Measurements from ENCODE around the gene DIAPH2. TPM values are rescaled to one million over a fixed set of nuclear protein-coding genes. Genes with fewer than 3 reads are reported as not detected.

The DIAPH2 gene
- 10 to 100 TPM; 11.6 to 12.7 TPM for total RNA-seq

DNA sequence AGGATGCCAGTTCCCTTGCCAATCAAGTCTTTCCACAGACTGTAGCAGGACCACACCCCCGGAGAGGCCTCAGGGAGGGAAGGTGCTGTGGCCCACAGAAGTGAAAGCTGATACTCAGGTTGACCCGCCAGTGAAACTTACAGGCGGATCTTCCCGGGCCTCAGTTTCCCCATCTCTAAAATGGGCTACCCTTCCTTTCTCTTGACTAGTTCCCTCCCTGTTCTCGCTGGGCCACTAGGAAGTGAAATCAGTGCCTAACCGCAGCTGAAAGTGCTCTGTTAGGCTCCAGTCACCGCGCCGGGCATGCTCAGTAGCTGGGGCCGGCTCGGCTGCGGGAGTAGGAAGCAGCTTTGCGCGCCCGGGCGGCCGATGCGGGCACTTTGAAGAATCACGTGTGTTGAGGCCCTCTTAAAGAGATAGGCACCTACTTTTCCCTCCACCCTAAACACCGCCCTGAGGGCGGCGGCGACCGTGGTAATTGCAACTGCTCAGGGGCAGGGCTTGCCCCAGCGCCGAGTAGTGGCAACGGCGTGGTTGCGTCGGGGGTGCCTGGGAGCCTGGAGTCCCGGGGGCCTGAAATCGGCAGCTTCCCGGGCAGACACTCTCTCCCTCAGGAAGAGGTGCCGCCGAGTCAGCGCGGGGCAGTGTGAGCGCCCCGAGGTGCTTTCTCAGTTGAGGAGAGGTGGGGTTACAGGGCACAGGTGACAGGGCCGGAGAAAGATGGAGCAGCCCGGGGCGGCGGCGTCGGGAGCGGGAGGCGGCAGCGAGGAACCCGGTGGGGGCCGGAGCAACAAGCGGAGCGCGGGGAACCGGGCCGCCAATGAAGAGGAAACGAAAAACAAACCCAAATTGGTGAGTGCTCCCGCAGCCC lies at the start of gene DIAPH2:
Gene DIAPH2, plus strand, starts transcription at position 504 of the 871 bp plus-strand sequence.
- DNase-seq (ENCODE audit: low spot score) = peak; percentile 83
- no peaks in the 10 kb centered on the region for H3K9me3 ChIP-seq
- H3K4me1 ChIP-seq = peaks cover 0 to 4% of the 10 kb centered on the region in 2 donors
- peak within 1 kb of the TSS; percentile 74 to 79 for H3K27ac ChIP-seq
- no peaks in the 10 kb centered on the region for H3K27me3 ChIP-seq
- peak within 1 kb of the TSS; percentile 62 to 69 for H3K4me3 ChIP-seq
- TF ChIP-seq, protein P1, sequence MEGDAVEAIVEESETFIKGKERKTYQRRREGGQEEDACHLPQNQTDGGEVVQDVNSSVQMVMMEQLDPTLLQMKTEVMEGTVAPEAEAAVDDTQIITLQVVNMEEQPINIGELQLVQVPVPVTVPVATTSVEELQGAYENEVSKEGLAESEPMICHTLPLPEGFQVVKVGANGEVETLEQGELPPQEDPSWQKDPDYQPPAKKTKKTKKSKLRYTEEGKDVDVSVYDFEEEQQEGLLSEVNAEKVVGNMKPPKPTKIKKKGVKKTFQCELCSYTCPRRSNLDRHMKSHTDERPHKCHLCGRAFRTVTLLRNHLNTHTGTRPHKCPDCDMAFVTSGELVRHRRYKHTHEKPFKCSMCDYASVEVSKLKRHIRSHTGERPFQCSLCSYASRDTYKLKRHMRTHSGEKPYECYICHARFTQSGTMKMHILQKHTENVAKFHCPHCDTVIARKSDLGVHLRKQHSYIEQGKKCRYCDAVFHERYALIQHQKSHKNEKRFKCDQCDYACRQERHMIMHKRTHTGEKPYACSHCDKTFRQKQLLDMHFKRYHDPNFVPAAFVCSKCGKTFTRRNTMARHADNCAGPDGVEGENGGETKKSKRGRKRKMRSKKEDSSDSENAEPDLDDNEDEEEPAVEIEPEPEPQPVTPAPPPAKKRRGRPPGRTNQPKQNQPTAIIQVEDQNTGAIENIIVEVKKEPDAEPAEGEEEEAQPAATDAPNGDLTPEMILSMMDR (IDR thresholded peaks at IDR 0.05) = peak in 1 of 2 donors; percentile 37
- H3K36me3 ChIP-seq = no peaks in the 10 kb centered on the region

DNA sequence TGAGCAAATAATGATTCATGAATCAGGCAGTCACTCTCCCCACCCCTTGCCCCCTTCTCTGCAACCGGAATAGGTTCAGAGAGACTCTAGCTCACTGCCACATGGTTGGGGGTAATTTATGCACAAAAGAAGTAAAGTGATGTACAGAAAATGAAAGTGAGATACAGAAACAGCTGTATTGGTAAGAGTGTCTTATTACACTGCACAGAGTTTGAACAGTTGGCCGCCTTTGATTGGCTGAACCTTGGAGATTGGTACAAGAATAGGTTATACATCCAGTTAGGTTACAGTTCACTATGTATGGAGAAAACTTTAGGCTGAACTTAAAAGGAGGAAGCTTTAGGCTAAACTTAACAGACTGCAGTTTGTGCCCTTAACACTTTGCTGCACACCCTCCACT lies 34.6 kb upstream of the DIAPH2 start:
- Histone ChIP-seq H3K4me1 (no peaks in the 10 kb centered on the region), H3K27me3 (no peaks in the 10 kb centered on the region), H3K36me3 (no peaks in the 10 kb centered on the region), H3K4me3 (no peak overlapping the region), H3K27ac (no peak overlapping the region), H3K9me3 (no peaks in the 10 kb centered on the region)
- DNase-seq (ENCODE audit: low spot score) = no peak
- TF ChIP-seq, protein P1 (IDR thresholded peaks at IDR 0.05) = no peak

DNA sequence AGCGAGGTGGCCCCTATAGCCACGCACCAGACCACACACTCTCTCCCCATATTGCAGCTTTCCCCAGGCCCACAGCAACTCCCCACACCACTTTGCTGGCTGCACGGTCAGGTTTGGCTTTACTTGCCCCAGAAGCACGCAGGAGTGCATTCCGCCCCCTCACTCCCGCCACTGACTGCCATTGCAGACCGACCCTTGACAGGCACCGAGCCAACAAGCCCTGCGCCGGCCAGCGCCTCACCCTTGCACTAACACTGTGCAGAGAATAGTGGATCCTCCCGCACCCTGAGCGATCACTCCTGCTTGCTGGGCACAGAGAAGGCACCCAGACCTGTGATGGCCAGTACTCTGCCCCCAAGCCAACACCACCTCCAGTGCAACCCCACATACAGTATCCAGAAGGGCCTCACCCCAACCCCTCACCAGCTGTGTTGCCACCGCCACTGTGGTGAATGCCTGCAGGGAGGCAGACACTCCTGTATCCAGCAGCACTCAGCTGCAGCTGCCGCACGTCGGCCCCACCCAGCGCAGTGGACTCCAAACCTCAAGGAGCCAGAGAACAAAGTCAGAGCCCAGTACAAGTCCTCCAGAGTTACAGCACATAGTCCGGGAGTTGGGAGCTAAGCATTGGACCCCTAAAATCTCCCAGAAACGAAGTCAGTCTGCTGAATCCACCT lies 28.6 kb upstream of the DIAPH2 start:
- H3K27ac ChIP-seq = no peak overlapping the region
- DNase-seq (ENCODE audit: low spot score) = no peak

DNA sequence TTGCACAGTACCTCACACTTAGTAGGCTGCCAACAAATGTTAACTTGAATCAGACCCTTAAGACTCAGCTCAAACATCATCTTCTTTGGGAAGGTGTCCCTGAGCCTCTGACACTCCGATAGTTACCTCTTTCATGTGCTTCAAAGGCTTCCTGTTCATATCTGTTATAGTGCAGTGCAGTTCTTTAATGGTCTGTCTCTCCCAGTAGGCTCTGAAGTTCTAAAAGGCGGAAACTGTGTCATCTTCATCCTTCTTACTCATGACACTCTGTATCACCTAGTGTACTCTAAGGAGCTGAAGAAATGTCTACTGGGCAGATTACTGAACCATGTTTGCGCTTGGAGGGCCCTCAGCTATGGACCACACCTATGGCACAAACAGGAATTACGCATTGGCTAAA lies 2.1 kb upstream of the DIAPH2 start:
- H3K4me1 ChIP-seq = peaks cover 0 to 4% of the 10 kb centered on the region in 2 donors
- H3K27me3 ChIP-seq = no peaks in the 10 kb centered on the region
- H3K36me3 ChIP-seq = no peaks in the 10 kb centered on the region
- H3K9me3 ChIP-seq = no peaks in the 10 kb centered on the region
- no peak overlapping the region for H3K4me3 ChIP-seq
- no peak for DNase-seq (ENCODE audit: low spot score)
- TF ChIP-seq, protein P1 (IDR thresholded peaks at IDR 0.05) = no peak
- no peak overlapping the region for H3K27ac ChIP-seq

More for the DNA sequence above, 28.6 kb upstream of the DIAPH2 start:
- H3K4me3 ChIP-seq = no peak overlapping the region
- peaks cover 0 to 8% of the 10 kb centered on the region in 2 donors for H3K9me3 ChIP-seq
- TF ChIP-seq, protein P1 (IDR thresholded peaks at IDR 0.05) = no peak
- no peaks in the 10 kb centered on the region for H3K36me3 ChIP-seq
- H3K4me1 ChIP-seq = no peaks in the 10 kb centered on the region
- no peaks in the 10 kb centered on the region for H3K27me3 ChIP-seq

DNA sequence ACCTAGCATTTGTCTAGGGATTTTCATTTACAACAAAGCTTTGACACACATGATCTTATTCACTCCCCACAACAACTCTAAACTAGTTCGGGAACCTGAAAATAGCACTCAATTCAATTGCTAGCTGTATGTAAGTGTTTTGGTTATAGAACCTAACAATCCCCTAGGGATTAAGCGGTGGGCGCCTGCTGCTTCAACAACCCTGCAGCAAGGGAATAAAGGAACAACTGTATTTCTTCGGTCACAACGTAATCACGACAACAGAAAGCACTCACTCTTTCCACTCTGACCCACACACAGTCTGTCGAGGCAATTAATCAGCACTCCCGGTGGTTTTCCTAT lies 674 bp upstream of the DIAPH2 start:
- Histone ChIP-seq H3K4me1 (peaks cover 0 to 4% of the 10 kb centered on the region in 2 donors), H3K4me3 (peak overlapping the region; percentile 62 to 69), H3K27me3 (no peaks in the 10 kb centered on the region), H3K36me3 (no peaks in the 10 kb centered on the region), H3K9me3 (no peaks in the 10 kb centered on the region), H3K27ac (peak overlapping the region in 1 of 2 donors; percentile 79)
- TF ChIP-seq, protein P1 (IDR thresholded peaks at IDR 0.05) = no peak
- no peak for DNase-seq (ENCODE audit: low spot score)
